IPS-20b (cell line): ENCODE results near the gene BRCC3.

ENCODE experiments used
- H3K27ac ChIP-seq: one replicate; pipeline ENCODE4 v1.5.1; 2013; ENCODE audit warnings: low read length
- H3K27me3 ChIP-seq: 2 replicates; pipeline ENCODE4 v1.6.1; 2013; ENCODE audit warnings: mild to moderate bottlenecking, low read length, inconsistent platforms; ENCODE audit not compliant: insufficient read depth
- H3K36me3 ChIP-seq: 2 replicates; pipeline ENCODE4 v1.6.1; 2013; ENCODE audit warnings: low read depth, mild to moderate bottlenecking, inconsistent platforms, low read length, moderate library complexity; ENCODE audit not compliant: insufficient read depth
- H3K4me1 ChIP-seq: 2 replicates; pipeline ENCODE4 v1.6.1; 2013; ENCODE audit warnings: mild to moderate bottlenecking, control low read depth, inconsistent platforms, low read length, moderate library complexity; ENCODE audit not compliant: insufficient read depth
- H3K4me3 ChIP-seq: 2 replicates; pipeline ENCODE4 v1.5.1; 2013; ENCODE audit warnings: mild to moderate bottlenecking, low read length, inconsistent platforms
- H3K9ac ChIP-seq: 2 replicates; pipeline ENCODE4 v1.6.1; 2013; ENCODE audit warnings: low read depth, mild to moderate bottlenecking, inconsistent platforms, low read length, moderate library complexity
- H3K9me3 ChIP-seq: 2 replicates; pipeline ENCODE4 v1.6.1; 2013; ENCODE audit warnings: mild to moderate bottlenecking, low read depth, low read length, inconsistent platforms; ENCODE audit not compliant: insufficient read depth

BRCC3 gene

DNA sequence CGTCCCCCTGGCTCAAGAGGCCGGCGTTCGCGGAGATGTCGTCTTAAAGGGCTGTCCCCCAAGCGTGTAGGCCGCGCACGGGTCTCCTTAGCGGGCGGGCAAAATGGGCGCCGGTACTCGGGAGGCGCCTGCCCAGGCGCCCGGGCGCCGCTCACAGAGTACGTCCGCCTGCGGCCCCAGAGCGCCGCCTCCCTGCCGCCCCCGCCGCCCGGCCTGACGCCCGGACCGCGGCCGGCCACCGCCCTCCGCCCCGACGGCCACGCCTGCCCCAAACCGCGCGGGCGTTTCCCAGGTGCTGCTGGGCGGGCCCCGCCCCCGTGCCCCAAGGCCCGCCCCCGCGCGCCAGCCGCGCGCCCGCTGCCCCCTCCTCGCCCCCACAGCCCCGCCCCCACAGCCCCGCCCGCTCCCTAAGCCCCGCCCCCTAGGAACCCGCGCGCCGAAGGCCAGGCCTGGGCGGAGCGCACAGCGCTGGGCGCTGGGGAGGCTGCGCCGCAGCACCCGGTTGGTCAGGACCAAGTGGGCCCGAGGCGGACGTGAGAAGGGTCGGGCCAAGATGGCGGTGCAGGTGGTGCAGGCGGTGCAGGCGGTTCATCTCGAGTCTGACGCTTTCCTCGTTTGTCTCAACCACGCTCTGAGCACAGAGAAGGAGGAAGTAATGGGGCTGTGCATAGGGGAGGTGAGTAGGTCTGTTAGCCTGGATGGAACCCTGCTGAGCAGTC lies at the start of gene BRCC3, which contains the start of the genes CMC4 and MTCP1:
TSS of gene BRCC3 (plus strand) at position 534 of the 719 bp plus-strand sequence. CDS start at position 554, 20 bp downstream.
TSS of gene CMC4 (minus strand) at position 162 of the 719 bp plus-strand sequence. CDS start 7,113 bp downstream, outside the sequence.
TSS of gene MTCP1 (minus strand) at position 162 of the 719 bp plus-strand sequence. CDS start 5,126 bp downstream, outside the sequence.
- H3K4me3 ChIP-seq = peak within 1 kb of the TSS; percentile 92
- no peaks in the 10 kb centered on the region for H3K9me3 ChIP-seq
- H3K27me3 ChIP-seq = no peaks in the 10 kb centered on the region
- no peaks in the 10 kb centered on the region for H3K4me1 ChIP-seq
- H3K9ac ChIP-seq = peak within 1 kb of the TSS; percentile 90
- H3K27ac ChIP-seq = peak within 1 kb of the TSS; percentile 77
- peaks cover 27% of the 10 kb centered on the region for H3K36me3 ChIP-seq

DNA sequence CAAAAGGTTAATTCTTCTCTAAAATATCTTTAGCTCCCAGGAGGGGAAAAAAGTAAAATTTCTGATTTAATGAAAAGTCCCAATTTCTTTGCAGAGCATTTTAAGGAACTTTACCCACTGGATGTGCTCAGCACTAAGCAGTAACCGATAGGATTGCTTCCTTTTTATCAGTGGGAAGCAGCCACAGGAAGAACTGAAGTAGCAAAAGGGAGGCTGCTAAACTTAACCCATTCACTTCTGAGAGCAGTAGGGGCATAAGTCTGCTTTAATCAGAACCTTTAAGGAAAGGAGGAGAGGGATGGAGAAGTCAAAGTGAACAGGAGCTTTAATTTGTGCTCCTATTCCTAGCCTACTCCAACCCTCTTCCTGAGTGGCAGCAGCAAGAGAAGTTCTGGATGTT lies 48.7 kb upstream of the BRCC3 start, which contains the start of gene F8:
TSS of gene F8 (minus strand) at position 139 of the 400 bp plus-strand sequence. CDS start 171 bp downstream, outside the sequence.
- H3K27me3 ChIP-seq = no peaks in the 10 kb centered on the region
- no peak within 1 kb of the TSS for H3K4me3 ChIP-seq
- H3K27ac ChIP-seq = no peak within 1 kb of the TSS
- H3K4me1 ChIP-seq = no peaks in the 10 kb centered on the region
- no peaks in the 10 kb centered on the region for H3K9me3 ChIP-seq
- no peak within 1 kb of the TSS for H3K9ac ChIP-seq
- H3K36me3 ChIP-seq = no peaks in the 10 kb centered on the region

DNA sequence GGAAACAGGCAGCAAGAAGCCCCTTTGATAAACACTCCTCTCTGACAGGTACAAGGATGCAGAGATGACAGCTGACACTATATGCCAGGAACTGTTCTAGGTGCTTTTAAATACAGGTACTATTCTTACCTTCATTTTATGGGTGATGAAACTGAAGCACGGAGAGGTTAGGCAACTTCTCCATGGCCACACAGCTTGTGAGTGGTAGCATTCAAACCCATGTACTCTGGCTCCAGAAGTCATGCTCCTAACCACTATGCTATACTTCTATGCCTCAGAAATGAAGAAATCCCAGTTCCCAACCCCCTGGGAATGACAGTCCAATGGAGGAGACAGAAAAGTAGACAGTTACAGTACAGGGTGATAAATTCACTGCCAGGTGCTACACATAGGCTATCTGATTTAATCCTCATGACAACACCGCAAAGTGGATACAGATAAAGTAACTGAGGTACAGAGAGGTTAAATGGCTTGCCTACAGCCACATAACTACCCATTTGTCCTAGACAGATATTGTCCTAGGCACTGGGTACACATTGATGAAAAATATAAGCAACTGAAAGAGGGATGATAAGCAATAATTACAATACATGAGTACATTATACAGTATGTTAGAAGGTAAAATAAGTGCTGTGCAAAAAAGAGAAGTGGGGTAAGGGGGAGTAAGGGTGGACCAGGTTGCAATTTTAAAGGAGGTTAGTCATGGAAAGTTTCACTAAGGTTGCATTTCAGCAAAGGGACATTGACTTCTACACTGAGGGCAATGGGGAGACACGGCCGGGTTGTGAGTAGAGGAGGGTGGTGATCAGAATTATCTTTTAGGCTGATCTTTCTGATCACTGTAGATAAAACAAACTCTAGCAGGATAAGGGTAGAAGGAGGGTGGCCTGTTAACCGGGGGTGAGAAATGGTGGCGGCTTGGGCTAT lies 47.1 kb upstream of the BRCC3 start:
- Histone ChIP-seq H3K27me3 (no peaks in the 10 kb centered on the region), H3K9me3 (no peaks in the 10 kb centered on the region), H3K27ac (no peak overlapping the region), H3K4me3 (no peak overlapping the region), H3K4me1 (no peaks in the 10 kb centered on the region), H3K36me3 (no peaks in the 10 kb centered on the region), H3K9ac (no peak overlapping the region)

DNA sequence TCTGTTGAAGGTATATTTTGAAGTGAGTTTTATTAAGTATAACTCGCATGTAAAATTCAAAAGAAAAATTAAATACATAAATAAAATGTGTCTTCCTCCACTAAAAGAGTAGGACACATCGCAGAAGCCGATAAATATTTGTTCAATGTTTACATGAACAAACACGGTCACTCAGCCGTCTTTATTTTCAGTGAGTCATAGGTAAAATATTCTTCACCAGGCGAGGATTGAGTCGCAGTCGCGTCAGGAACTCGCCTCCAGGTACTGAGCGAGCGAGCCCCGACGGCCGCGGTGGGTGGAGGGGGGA lies 44.9 kb upstream of the BRCC3 start:
- Histone ChIP-seq H3K27me3 (no peaks in the 10 kb centered on the region), H3K9ac (peak overlapping the region; percentile 95), H3K36me3 (no peaks in the 10 kb centered on the region), H3K4me1 (no peaks in the 10 kb centered on the region), H3K4me3 (peak overlapping the region; percentile 96), H3K9me3 (no peaks in the 10 kb centered on the region), H3K27ac (no peak overlapping the region)

DNA sequence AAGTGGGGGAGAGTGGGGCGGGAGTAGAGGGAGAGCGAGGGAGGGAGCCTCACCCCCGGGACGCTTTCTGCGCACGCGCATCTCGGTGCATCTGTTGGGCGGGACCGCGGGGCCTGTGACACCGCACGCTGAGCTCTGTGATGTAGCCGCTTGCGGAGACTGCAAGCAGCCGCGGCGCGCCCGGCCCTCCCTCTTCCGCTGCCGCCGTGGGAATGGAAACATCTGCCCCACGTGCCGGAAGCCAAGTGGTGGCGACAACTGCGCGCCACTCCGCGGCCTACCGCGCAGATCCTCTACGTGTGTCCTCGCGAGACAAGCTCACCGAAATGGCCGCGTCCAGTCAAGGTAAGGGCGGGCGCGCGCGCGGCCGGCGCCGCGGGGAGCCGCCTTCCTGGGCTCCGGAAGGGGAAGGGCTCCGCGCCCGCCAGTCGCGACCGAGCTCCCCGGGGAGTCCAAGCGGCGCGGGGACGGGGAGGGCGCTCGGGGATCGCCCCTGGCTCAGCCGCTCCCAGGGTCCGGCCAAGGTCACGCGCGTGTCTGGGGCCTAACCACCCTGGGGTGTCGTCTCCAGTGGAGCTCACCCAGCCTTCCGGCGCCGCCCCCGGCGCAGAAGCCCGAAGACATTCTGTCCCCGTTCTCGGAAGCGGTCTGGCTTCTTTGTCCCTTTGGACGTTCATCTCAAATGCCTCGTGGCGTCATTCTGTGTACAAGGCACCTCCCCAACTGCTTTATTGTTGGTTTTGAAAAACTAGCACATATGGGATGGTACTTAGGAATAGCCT lies 44.4 kb upstream of the BRCC3 start, which contains the start of gene FUNDC2:
TSS of gene FUNDC2 (plus strand) at position 118 of the 782 bp plus-strand sequence. CDS start at position 213, 95 bp downstream.
- no peaks in the 10 kb centered on the region for H3K9me3 ChIP-seq
- H3K27me3 ChIP-seq = no peaks in the 10 kb centered on the region
- H3K27ac ChIP-seq = peak within 1 kb of the TSS; percentile 76

DNA sequence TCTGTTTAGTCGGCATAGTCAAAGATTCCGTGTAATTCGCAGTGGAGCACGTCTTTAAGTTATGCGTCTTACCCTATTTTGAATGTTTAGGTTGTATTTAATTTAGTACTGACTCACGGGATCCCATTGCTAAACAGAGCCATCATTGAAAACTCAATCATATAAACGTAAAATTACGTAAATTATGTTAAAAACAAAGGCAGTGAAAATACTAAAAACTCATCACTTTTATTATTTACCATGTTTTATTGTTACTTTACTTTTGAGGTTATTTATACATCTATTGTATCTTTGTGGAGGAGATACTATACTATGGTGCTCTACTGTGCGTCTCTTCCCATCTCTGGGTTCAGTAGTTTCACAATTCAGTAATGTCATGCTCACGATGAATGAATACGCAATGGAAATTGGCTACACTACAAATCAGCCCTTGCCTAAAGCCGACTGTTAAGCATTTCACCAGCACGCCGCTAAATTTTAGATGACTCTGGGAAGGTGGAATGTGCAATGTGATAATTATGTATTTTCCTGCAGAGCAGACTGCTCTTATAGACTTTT lies 43.7 kb upstream of the BRCC3 start:
- Histone ChIP-seq H3K27ac (peak overlapping the region; percentile 76), H3K36me3 (no peaks in the 10 kb centered on the region), H3K27me3 (no peaks in the 10 kb centered on the region), H3K4me3 (peak overlapping the region; percentile 96), H3K9me3 (no peaks in the 10 kb centered on the region), H3K4me1 (no peaks in the 10 kb centered on the region), H3K9ac (peak overlapping the region; percentile 95)

More for the DNA sequence above, 44.4 kb upstream of the BRCC3 start, which contains the start of gene FUNDC2:
- peak within 1 kb of the TSS; percentile 95 for H3K9ac ChIP-seq
- H3K4me1 ChIP-seq = no peaks in the 10 kb centered on the region
- no peaks in the 10 kb centered on the region for H3K36me3 ChIP-seq
- peak within 1 kb of the TSS; percentile 96 for H3K4me3 ChIP-seq

DNA sequence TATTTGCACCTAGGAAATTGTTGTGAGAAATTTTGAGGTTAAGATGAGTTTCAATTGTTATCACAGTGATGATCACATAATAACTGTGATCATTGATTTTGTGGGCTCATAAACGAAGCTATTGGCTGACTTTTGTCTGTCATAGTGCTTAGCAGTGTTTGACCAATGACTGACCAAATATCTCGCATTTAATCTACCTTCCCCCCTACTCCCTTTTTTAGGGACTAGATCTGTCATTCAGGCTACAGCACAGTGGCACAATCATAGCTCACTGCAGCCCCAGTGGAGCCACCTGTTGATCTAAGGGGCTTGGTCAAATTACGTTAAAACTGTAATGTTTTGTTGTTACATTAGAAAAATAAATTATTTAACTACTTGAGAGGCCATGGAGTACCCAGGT lies 43.2 kb upstream of the BRCC3 start:
- peak overlapping the region; percentile 95; the same call in 1 of the 2 replicates for H3K9ac ChIP-seq
- H3K27me3 ChIP-seq = no peaks in the 10 kb centered on the region
- no peak overlapping the region for H3K27ac ChIP-seq
- no peaks in the 10 kb centered on the region for H3K9me3 ChIP-seq
- no peaks in the 10 kb centered on the region for H3K36me3 ChIP-seq
- peak overlapping the region; percentile 96 for H3K4me3 ChIP-seq
- H3K4me1 ChIP-seq = no peaks in the 10 kb centered on the region

DNA sequence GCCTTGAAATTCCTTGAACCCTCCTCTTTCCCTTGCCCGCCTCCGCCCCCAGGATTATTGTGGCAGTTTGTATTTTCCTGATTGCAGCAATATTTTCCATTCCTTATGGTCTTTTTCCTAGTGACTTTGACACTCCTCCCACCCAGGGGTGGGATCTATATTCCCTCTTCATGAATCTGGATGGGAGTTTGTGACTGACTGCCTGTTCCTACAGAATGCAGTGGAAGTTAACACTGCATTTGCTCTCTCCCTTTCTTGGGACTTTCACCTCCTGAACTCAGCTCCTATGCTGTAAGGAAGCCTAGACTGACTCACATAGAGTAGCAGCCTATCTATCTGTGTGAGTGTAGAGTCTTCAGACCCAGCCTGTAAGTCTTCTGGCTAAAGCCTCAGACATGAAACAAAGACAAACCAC lies 42.4 kb upstream of the BRCC3 start:
- no peak overlapping the region for H3K27ac ChIP-seq
- no peaks in the 10 kb centered on the region; the same call in 1 of the 2 replicates for H3K36me3 ChIP-seq
- no peak overlapping the region for H3K9ac ChIP-seq
- H3K27me3 ChIP-seq = no peaks in the 10 kb centered on the region
- H3K4me1 ChIP-seq = no peaks in the 10 kb centered on the region
- no peak overlapping the region for H3K4me3 ChIP-seq
- H3K9me3 ChIP-seq = no peaks in the 10 kb centered on the region

DNA sequence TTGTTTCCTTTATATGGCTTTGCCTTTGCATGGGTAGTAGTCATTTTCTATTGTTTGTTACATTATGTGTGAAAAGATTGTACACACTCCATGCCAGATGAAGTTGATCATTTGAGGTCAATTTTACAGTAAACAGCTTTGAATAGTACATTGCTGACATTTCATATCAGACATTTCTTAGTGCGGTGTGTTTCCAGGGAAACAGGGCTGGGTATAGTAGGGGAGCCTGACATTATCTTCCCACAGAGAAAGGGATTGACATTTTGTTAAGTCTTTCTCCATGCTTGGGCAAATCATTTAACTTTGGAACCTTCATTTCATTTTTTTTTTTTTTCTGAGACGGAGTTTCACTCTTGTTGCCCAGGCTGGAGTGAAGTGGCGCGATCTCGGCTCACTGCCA lies 39.7 kb upstream of the BRCC3 start:
- Histone ChIP-seq H3K27me3 (no peaks in the 10 kb centered on the region), H3K4me3 (no peak overlapping the region), H3K9me3 (peaks cover 6% of the 10 kb centered on the region; the same call in 1 of the 2 replicates), H3K4me1 (no peaks in the 10 kb centered on the region), H3K27ac (no peak overlapping the region), H3K36me3 (peaks cover 10% of the 10 kb centered on the region; the same call in 1 of the 2 replicates), H3K9ac (no peak overlapping the region)

DNA sequence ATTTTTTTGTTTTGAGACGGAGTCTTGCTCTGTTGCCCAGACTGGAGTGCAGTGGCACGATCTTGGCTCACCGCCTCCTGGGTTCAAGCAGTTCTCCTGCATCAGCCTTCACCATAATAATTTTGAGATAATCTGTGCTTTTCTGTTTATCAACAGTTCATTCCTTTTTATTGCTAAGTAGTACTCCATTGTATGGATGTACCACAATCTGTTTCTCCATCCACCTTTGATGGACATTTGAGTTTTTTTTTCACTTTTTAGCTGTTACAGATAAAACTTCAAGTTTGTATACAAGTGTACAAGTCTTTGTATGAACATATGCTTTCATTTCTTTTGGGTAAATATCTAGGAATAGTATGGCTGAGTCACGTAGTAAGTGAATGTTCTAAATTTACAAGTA lies 35.6 kb upstream of the BRCC3 start:
- no peak overlapping the region for H3K9ac ChIP-seq

More for the DNA sequence above, 35.6 kb upstream of the BRCC3 start:
- H3K36me3 ChIP-seq = peaks cover 10% of the 10 kb centered on the region; the same call in 1 of the 2 replicates
- peaks cover 6% of the 10 kb centered on the region; the same call in 1 of the 2 replicates for H3K9me3 ChIP-seq
- no peaks in the 10 kb centered on the region for H3K27me3 ChIP-seq
- H3K27ac ChIP-seq = no peak overlapping the region
- no peak overlapping the region for H3K4me3 ChIP-seq
- no peaks in the 10 kb centered on the region for H3K4me1 ChIP-seq
